Ovary (tissue), 3 donors: ENCODE measurements around the gene NDUFA11.

ENCODE experiments used
- CTCF ChIP-seq, 3 donors: fragments of 450-650 bp in 2 of 3; fragments of 200-600 bp in 1 of 3; IDR thresholded peaks; one replicate each; pipeline versions ENCODE4 v1.5.1 to v1.8.0; 2016 to 2022; ENCODE audit warnings: antibody characterized with exemption in 3 of 3, mild to moderate bottlenecking in 1 of 3
- EP300 ChIP-seq: sonication (generic); formaldehyde crosslinking; IDR thresholded peaks from one replicate; pipeline ENCODE4 v1.6.1; 2017; ENCODE audit warnings: antibody characterized with exemption
- POLR2A ChIP-seq: fragments of 450-650 bp; IDR thresholded peaks from one replicate; pipeline ENCODE4 v1.6.1; 2017; ENCODE audit warnings: antibody characterized with exemption, mild to moderate bottlenecking, moderate library complexity
- donor health status: DM: no; HTN: no; CAD: no.

GRCh38 chr19:5929625-5930024 is 26.0 kb upstream of the NDUFA11 start:
- TF ChIP-seq POLR2A (no peak), CTCF (IDR thresholded peaks at IDR 0.05) (no peak), EP300 (no peak)
